NCI-H460 (cell line): Measurements from ENCODE around the gene GSC2. TPM values are rescaled to one million over a fixed set of nuclear protein-coding genes. Genes with fewer than 3 reads are reported as not detected.

ENCODE experiments used
- DNase-seq: peaks from one replicate; pipeline ENCODE4 v3.0.0-alpha.2; 2016; ENCODE audit warnings: low read depth; ENCODE audit errors: extremely low read depth
- total RNA-seq: library from RNA; depleted of rRNA; stranded (reverse); fragments of >200 nt; shearing (Covaris generic); gene quantifications from 2 replicates; pipeline ENCODE4 v1.2.3, GENCODE V29; 2014; rRNA removed

GSC2 gene
- total RNA-seq, 1 experiment from 2014 or later = not detected

DNA sequence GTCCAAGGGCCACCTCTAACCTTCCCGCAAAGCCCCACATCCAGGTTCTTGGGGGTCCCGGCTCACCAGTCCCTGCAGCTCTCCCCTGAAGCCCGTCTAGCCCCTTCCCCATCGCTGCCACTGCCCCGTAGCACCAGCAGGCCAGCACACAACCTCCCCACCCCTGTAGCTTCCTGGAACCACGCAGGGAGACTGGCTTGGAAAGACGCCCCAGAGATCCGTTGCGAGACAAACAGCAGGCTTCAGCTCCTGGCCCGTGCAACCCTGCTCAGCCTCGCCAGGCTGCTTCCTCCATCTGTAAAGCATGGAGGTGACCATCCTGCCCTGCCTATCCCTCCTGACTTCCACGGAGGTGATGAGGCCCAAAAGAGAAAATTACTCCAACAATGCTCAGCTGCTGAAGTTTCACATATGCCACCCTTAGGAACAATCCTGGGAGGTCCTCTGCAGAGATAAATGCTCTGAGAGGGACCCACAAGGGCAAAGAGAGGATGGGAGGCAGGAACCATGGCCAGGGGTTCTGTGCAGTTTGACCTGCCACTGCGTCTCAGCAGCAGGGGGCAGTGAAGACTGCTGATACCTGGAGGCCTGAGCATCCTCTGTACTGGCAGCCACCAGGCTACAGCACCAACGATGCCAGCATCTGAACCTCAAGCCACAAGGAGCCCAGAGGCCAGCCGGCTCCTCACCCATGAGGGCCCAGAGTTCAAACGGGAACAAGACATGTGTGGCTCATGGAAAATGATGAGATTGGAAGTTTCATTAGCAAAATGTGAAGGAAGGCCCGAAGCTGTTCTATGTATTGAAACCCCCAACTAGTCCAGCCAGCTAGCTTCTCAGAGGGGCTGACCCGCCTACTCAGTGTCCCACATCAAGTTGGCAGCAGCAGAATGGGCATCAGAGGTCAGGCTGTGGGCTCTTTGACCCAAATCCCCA, 44.0 kb downstream of the GSC2 start:
- no peak for DNase-seq

DNA sequence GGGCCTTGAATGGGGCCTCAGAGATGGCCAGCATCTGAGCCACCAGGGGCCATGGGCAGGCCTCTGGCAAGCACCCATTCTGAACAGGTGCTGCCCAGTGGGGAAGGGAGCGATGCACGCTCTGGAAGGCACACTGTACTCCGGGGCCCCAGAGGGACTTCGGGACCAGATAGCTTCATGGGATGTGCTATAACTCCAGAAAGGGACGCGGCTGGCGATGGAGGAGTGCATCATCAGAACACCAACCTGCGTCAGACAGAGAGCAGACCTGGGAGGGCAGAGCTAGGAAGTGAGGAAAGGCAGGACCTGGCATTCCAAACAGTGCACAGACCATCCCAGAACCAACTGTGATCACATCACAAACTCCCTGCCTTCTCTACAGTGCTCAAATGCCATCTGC, 44.6 kb downstream of the GSC2 start:
- DNase-seq = no peak

DNA sequence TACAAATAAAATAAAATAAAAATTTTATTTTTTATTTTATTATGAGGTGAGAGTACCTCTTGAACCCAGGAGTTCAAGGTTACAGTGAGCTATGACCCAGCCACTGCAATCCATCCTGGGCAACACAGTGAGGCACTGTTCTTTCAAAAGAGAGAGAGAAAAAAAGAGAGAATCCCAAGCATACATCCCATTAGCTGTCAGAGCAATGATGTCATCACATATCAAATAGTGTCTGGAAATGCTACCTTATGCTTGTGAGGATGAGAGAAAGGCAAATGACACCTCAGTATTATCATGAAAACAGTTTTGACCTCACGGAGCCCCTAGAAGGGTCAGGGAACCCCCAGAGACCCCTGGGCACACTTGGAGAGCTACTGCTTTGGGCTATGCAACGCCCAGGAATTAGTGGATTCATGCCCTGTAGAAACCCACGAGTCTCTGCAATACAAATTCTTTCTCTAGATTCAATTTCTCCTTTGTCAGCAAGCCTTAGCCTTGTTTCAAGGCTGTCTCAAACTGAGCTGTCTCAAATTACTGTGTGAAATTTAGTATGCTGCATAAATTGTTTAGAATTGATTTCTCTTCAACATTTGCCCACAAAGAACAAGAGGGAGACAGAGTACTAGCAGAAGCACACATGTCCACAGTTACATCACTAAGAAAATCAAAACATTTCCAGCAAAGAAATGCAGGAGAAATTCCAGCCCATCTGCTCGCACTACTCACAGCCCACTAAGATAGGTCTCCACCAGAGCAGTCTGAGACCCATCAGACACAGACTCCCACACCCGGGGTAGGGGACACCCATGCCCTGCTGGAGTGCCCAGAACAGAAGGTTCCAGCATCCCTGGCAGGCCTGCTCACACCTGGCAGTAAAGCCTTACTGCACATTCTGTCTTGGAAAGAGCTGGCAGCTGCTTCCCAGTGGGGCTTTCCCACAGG, 45.9 kb downstream of the GSC2 start:
- no peak for DNase-seq

DNA sequence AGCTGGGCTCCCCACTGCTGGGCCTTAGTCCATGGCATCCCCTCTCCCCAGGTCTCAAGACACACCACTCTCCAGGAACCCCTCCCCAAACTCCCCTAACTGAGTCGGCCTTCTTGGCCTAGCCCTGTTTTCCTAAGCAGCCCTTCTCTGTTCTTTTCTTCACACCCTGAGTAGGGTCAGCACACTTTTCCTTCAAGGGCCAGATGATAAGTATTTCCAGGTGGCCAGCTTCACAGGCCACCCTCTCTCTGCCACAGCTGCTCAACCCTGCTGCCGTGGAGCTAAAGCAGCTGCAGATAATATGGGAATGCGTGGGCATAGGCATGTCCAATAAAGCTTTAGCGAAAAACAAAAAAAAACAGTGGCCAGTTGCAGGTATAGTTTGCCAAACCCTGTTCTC, 51.9 kb downstream of the GSC2 start:
- no peak for DNase-seq

DNA sequence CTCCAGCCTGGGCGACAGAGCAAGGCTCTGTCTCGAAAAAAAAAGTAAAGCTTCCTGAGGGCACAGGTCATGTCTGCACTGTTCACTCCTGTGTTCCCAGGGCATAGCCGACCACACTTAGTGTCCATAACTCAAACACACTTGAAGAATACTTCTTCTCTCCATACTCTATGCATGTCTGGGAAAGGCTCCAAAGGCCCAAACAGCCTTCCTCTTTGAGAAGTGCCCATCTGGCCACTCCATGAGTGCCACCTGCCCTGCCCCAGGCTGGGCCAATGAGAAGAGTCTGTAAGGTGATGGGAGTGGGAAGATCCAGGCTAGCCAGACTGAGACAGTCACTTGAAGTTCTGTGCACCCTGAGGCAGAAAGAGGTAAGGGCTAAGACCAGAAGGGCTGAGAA, 52.6 kb downstream of the GSC2 start:
- DNase-seq = no peak

Other genes starting within 250 kb of the GSC2 start
- 0.35 and 3.0 TPM in 2 replicates for gene DGCR6, start 244.0 kb downstream of the GSC2 start, total RNA-seq
- 0.23 and 0.40 TPM in 2 replicates for gene PRODH, start 214.0 kb downstream of the GSC2 start, total RNA-seq
- gene DGCR2, start 27.9 kb downstream of the GSC2 start, total RNA-seq = 15.0 and 16.7 TPM in 2 replicates
- not detected in 2 replicates for gene TSSK2, start 19.0 kb downstream of the GSC2 start, total RNA-seq
- 7.3 and 7.8 TPM in 2 replicates for gene ESS2, start 5.6 kb downstream of the GSC2 start, total RNA-seq
- gene SLC25A1, start 28.4 kb upstream of the GSC2 start, total RNA-seq = 34.6 and 42.3 TPM in 2 replicates
- 2.0 and 2.6 TPM in 2 replicates for gene CLTCL1, start 141.4 kb upstream of the GSC2 start, total RNA-seq